ENCODE measurements around the gene ABCA13. TPM values are rescaled to one million over a fixed set of nuclear protein-coding genes. Genes with fewer than 3 reads are reported as not detected.

ABCA13 gene
- polyA plus RNA-seq, 4 donors, result 0.16 to 0.39 (median 0.22) TPM; not detected in 1

DNA sequence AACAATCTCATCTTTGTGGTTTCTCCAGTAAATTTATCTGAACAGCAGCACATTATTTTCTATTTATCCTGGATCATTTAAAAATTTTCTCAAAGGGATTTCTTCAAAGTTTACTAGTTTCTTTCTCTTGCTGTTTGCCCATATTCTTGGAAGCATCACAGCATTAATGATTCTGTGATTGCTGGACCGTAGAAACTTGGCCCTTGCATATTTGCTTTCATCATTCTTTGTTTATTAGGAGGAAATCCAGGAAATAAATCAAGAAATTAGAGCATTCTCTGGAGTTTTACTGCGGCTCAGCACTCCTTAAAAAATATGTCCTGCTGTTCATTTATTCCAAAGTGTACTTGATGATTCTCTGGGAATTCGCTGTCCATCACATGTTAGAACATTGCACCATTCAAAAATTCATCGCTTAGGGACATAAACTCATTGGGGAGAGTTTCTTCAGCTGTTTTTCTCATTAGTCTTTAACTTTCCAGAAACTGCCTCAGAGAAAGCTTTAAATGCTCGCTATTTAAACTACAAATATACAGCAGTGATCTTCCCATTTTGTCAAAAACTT is 489.1 kb downstream of the ABCA13 start:
- no peaks in the 10 kb centered on the region for H3K27me3 ChIP-seq (ENCODE audit: control insufficient read depth in 3 of 3, insufficient read depth in 3 of 3, low read length in 3 of 3)
- H3K36me3 ChIP-seq (ENCODE audit: control insufficient read depth in 3 of 3, insufficient read depth in 2 of 3, low read depth in 1 of 3, low read length in 3 of 3), result no peaks in the 10 kb centered on the region
- H3K4me1 ChIP-seq (ENCODE audit: control insufficient read depth in 3 of 3, insufficient read depth in 2 of 3, low read depth in 1 of 3, low read length in 2 of 3), result no peaks in the 10 kb centered on the region
- WGBS, 3 donors, result 50 to 70% (median 65%) methylated on average over 5 of the region's 5 CpGs
- no peak overlapping the region for H3K4me3 ChIP-seq (ENCODE audit: low read depth in 1 of 3, low read length in 3 of 3)
- H3K9me3 ChIP-seq (ENCODE audit: control insufficient read depth in 2 of 2, insufficient read depth in 1 of 2, low read depth in 1 of 2, low read length in 1 of 2), result no peaks in the 10 kb centered on the region
- DNase-seq (no peak), FAIRE-seq (no peak)
- H3K27ac ChIP-seq (ENCODE audit: low read depth in 1 of 3, low read length in 2 of 3), result no peak overlapping the region

- DNase-seq (no peak), FAIRE-seq (no peak)
- Histone ChIP-seq H3K4me1 (ENCODE audit: control insufficient read depth in 3 of 3, insufficient read depth in 2 of 3, low read depth in 1 of 3, low read length in 2 of 3) (no peaks in the 10 kb centered on the region), H3K4me3 (ENCODE audit: low read depth in 1 of 3, low read length in 3 of 3) (no peak overlapping the region), H3K9me3 (ENCODE audit: control insufficient read depth in 2 of 2, insufficient read depth in 1 of 2, low read depth in 1 of 2, low read length in 1 of 2) (no peaks in the 10 kb centered on the region), H3K36me3 (ENCODE audit: control insufficient read depth in 3 of 3, insufficient read depth in 2 of 3, low read depth in 1 of 3, low read length in 3 of 3) (no peaks in the 10 kb centered on the region), H3K27me3 (ENCODE audit: control insufficient read depth in 3 of 3, insufficient read depth in 3 of 3, low read length in 3 of 3) (no peaks in the 10 kb centered on the region), H3K27ac (ENCODE audit: low read depth in 1 of 3, low read length in 2 of 3) (no peak overlapping the region)
- WGBS, 3 donors, result 82 to 93% (median 86%) methylated on average over 4 of the region's 4 CpGs
Measured at GRCh38 chr7:48664241-48664640, 493.0 kb downstream of the ABCA13 start.

DNA sequence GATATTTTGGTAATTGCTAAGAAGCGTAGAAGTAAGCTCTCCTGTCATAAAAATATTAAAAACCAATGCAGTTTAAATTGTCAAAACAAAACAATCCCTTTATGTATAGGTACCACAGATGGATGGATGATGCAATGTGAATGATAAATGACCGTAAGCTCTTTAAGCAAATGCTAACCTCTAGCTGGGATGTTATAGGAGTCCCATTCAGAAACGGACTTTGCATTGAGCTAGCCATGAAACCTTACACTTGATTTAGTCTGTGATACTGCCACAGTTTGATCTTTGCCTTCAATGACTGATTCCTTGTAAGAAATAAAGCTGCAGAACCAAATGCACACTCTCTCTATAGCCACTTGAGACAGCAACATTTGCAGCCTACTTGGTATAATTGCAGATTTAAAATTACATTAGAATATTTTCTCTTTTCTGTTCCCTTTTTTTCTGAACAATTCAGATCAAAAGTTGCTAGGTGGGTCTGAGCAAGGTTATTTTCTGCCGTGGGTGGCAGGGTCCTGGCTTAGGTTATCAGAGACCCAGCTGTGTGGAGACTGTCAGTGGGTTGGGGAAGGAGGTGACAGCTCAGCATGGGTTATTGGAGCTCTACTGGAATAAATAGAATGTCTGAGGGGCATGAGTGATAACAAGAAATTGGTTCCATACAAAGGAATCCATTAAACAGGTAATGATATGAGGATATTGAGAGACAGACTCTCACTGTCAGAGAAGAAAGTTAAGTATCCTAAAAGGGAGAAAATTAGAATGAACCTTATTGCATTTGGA is 494.3 kb downstream of the ABCA13 start:
- Histone ChIP-seq H3K27ac (ENCODE audit: low read depth in 1 of 3, low read length in 2 of 3) (no peak overlapping the region), H3K36me3 (ENCODE audit: control insufficient read depth in 3 of 3, insufficient read depth in 2 of 3, low read depth in 1 of 3, low read length in 3 of 3) (no peaks in the 10 kb centered on the region), H3K4me1 (ENCODE audit: control insufficient read depth in 3 of 3, insufficient read depth in 2 of 3, low read depth in 1 of 3, low read length in 2 of 3) (no peaks in the 10 kb centered on the region), H3K27me3 (ENCODE audit: control insufficient read depth in 3 of 3, insufficient read depth in 3 of 3, low read length in 3 of 3) (no peaks in the 10 kb centered on the region), H3K4me3 (ENCODE audit: low read depth in 1 of 3, low read length in 3 of 3) (no peak overlapping the region), H3K9me3 (ENCODE audit: control insufficient read depth in 2 of 2, insufficient read depth in 1 of 2, low read depth in 1 of 2, low read length in 1 of 2) (no peaks in the 10 kb centered on the region)
- no peak for DNase-seq
- 49 to 69% (median 54%) methylated on average over 4 of the region's 4 CpGs for WGBS, 3 donors
- FAIRE-seq, result no peak

DNA sequence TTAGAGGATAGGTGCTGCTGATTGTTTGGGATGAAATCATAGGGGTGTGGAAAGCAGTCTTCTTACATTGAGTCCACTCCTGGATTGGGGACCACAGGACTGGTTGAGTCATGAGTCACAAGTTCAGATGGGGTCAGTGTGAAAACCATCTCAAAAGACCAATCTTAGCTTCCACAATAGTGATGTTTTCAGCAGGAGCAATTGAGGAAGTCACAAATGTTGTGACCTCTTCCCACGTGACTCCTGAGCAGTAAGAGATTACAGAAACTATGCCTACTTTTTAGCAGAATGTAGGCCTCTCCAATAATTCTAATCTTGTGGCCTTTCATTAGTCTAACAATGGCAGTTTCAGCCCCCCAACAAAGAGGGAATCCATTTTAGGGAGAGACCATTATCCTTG is 496.1 kb downstream of the ABCA13 start:
- DNase-seq, result no peak
- no peaks in the 10 kb centered on the region for H3K36me3 ChIP-seq (ENCODE audit: control insufficient read depth in 3 of 3, insufficient read depth in 2 of 3, low read depth in 1 of 3, low read length in 3 of 3)
- no peak overlapping the region for H3K4me3 ChIP-seq (ENCODE audit: low read depth in 1 of 3, low read length in 3 of 3)
- no peak for FAIRE-seq
- no peaks in the 10 kb centered on the region for H3K9me3 ChIP-seq (ENCODE audit: control insufficient read depth in 2 of 2, insufficient read depth in 1 of 2, low read depth in 1 of 2, low read length in 1 of 2)
- no peaks in the 10 kb centered on the region for H3K27me3 ChIP-seq (ENCODE audit: control insufficient read depth in 3 of 3, insufficient read depth in 3 of 3, low read length in 3 of 3)
- H3K4me1 ChIP-seq (ENCODE audit: control insufficient read depth in 3 of 3, insufficient read depth in 2 of 3, low read depth in 1 of 3, low read length in 2 of 3), result no peaks in the 10 kb centered on the region
- H3K27ac ChIP-seq (ENCODE audit: low read depth in 1 of 3, low read length in 2 of 3), result no peak overlapping the region
- 31 to 65% (median 55%) methylated on average over 1 of the region's 1 CpG for WGBS, 3 donors

- no peaks in the 10 kb centered on the region for H3K4me1 ChIP-seq (ENCODE audit: control insufficient read depth in 3 of 3, insufficient read depth in 2 of 3, low read depth in 1 of 3, low read length in 2 of 3)
- no peak for FAIRE-seq
- DNase-seq, result no peak
Measured at GRCh38 chr7:48671656-48672055, 500.4 kb downstream of the ABCA13 start.

GRCh38 chr7:48681006-48681405 is 509.7 kb downstream of the ABCA13 start:
- 17 to 49% (median 34%) methylated on average over 2 of the region's 2 CpGs for WGBS, 3 donors
- no peak for FAIRE-seq

More at GRCh38 chr7:48671656-48672055, 500.4 kb downstream of the ABCA13 start:
- Histone ChIP-seq H3K36me3 (ENCODE audit: control insufficient read depth in 3 of 3, insufficient read depth in 2 of 3, low read depth in 1 of 3, low read length in 3 of 3) (no peaks in the 10 kb centered on the region), H3K4me3 (ENCODE audit: low read depth in 1 of 3, low read length in 3 of 3) (no peak overlapping the region), H3K27me3 (ENCODE audit: control insufficient read depth in 3 of 3, insufficient read depth in 3 of 3, low read length in 3 of 3) (no peaks in the 10 kb centered on the region), H3K9me3 (ENCODE audit: control insufficient read depth in 2 of 2, insufficient read depth in 1 of 2, low read depth in 1 of 2, low read length in 1 of 2) (no peaks in the 10 kb centered on the region), H3K27ac (ENCODE audit: low read depth in 1 of 3, low read length in 2 of 3) (no peak overlapping the region)
- WGBS, 3 donors, result 29 to 48% (median 32%) methylated on average over 1 of the region's 1 CpG

GRCh38 chr7:48691788-48692187 is 520.5 kb downstream of the ABCA13 start:
- FAIRE-seq (no peak), DNase-seq (no peak)
- no peak overlapping the region for H3K4me3 ChIP-seq (ENCODE audit: low read depth in 1 of 3, low read length in 3 of 3)
- H3K27me3 ChIP-seq (ENCODE audit: control insufficient read depth in 3 of 3, insufficient read depth in 3 of 3, low read length in 3 of 3), result no peaks in the 10 kb centered on the region
- no peaks in the 10 kb centered on the region for H3K4me1 ChIP-seq (ENCODE audit: control insufficient read depth in 3 of 3, insufficient read depth in 2 of 3, low read depth in 1 of 3, low read length in 2 of 3)
- 31 to 70% (median 31%) methylated on average over 1 of the region's 1 CpG for WGBS, 3 donors
- H3K36me3 ChIP-seq (ENCODE audit: control insufficient read depth in 3 of 3, insufficient read depth in 2 of 3, low read depth in 1 of 3, low read length in 3 of 3), result no peaks in the 10 kb centered on the region
- H3K9me3 ChIP-seq (ENCODE audit: control insufficient read depth in 2 of 2, insufficient read depth in 1 of 2, low read depth in 1 of 2, low read length in 1 of 2), result no peaks in the 10 kb centered on the region
- no peak overlapping the region for H3K27ac ChIP-seq (ENCODE audit: low read depth in 1 of 3, low read length in 2 of 3)

More at GRCh38 chr7:48681006-48681405, 509.7 kb downstream of the ABCA13 start:
- no peaks in the 10 kb centered on the region for H3K27me3 ChIP-seq (ENCODE audit: control insufficient read depth in 3 of 3, insufficient read depth in 3 of 3, low read length in 3 of 3)
- H3K4me1 ChIP-seq (ENCODE audit: control insufficient read depth in 3 of 3, insufficient read depth in 2 of 3, low read depth in 1 of 3, low read length in 2 of 3), result no peaks in the 10 kb centered on the region
- no peaks in the 10 kb centered on the region for H3K36me3 ChIP-seq (ENCODE audit: control insufficient read depth in 3 of 3, insufficient read depth in 2 of 3, low read depth in 1 of 3, low read length in 3 of 3)
- DNase-seq, result no peak
- H3K27ac ChIP-seq (ENCODE audit: low read depth in 1 of 3, low read length in 2 of 3), result no peak overlapping the region
- no peaks in the 10 kb centered on the region for H3K9me3 ChIP-seq (ENCODE audit: control insufficient read depth in 2 of 2, insufficient read depth in 1 of 2, low read depth in 1 of 2, low read length in 1 of 2)
- no peak overlapping the region for H3K4me3 ChIP-seq (ENCODE audit: low read depth in 1 of 3, low read length in 3 of 3)

Measured in small intestine (tissue), 7 donors.